DND-41 (cell line): Measurements from ENCODE around the gene CIP2A.

ENCODE experiments used
- ATAC-seq: fragments of 200-7000 bp; cut with Tn5 transposase; 3 replicates; pipeline ENCODE4 v1.9.1; 2021; ENCODE audit warnings: low read depth; ENCODE audit not compliant: insufficient read depth
- DNase-seq: peaks from one replicate; pipeline ENCODE4 v3.0.0-alpha.2; 2020
- H2AFZ ChIP-seq: 2 replicates; pipeline ENCODE4 v1.6.0; 2012; ENCODE audit warnings: low read depth, low read length
- H3K27ac ChIP-seq: 2 replicates; pipeline ENCODE4 v1.5.1; 2012; ENCODE audit warnings: low read length, inconsistent platforms
- H3K27me3 ChIP-seq: fragments of 200-600 bp; sonication (generic); 2 replicates; pipeline ENCODE4 v1.6.0; 2012; ENCODE audit warnings: low read length, mild to moderate bottlenecking, inconsistent platforms; ENCODE audit not compliant: insufficient read depth, poor library complexity
- H3K36me3 ChIP-seq: 2 replicates; pipeline ENCODE4 v1.5.1; 2012; ENCODE audit warnings: low read length, inconsistent platforms; ENCODE audit not compliant: insufficient read depth
- H3K4me1 ChIP-seq: 2 replicates; pipeline ENCODE4 v1.5.1; 2012; ENCODE audit warnings: mild to moderate bottlenecking, low read length; ENCODE audit not compliant: insufficient read depth
- H3K4me2 ChIP-seq: 2 replicates; pipeline ENCODE4 v1.6.0; 2012; ENCODE audit warnings: mild to moderate bottlenecking, moderate library complexity, low read length, inconsistent platforms; ENCODE audit not compliant: insufficient read depth
- H3K4me3 ChIP-seq, 2 experiments: fragments of 200-600 bp in 1 of 2; shearing (Covaris generic) in 1 of 2; 2 replicates each; pipeline ENCODE4 v1.5.1; 2012 to 2016; ENCODE audit warnings: inconsistent platforms in 2 of 2, low read length in 2 of 2, mild to moderate bottlenecking in 2 of 2, low read depth in 1 of 2, moderate library complexity in 1 of 2
- H3K79me2 ChIP-seq: 2 replicates; pipeline ENCODE4 v1.6.0; 2012; ENCODE audit warnings: low read length, inconsistent platforms; ENCODE audit not compliant: insufficient read depth
- H3K9ac ChIP-seq: 2 replicates; pipeline ENCODE4 v1.6.0; 2012; ENCODE audit warnings: low read depth, mild to moderate bottlenecking, inconsistent platforms, low read length, moderate library complexity
- H3K9me3 ChIP-seq: 2 replicates; pipeline ENCODE4 v1.5.1; 2012; ENCODE audit warnings: low read length, moderate library complexity, mild to moderate bottlenecking, inconsistent platforms; ENCODE audit not compliant: insufficient read depth, severe bottlenecking
- H4K20me1 ChIP-seq: 2 replicates; pipeline ENCODE4 v1.6.0; 2012; ENCODE audit warnings: low read length; ENCODE audit not compliant: insufficient read depth
- CTCF ChIP-seq: IDR thresholded peaks from 2 replicates; pipeline ENCODE4 v1.5.1; 2012; ENCODE audit warnings: borderline replicate concordance, low read length, moderate library complexity, mild to moderate bottlenecking; ENCODE audit not compliant: poor library complexity, severe bottlenecking; ENCODE audit errors: extremely low read depth
- EZH2 ChIP-seq: IDR thresholded peaks from 3 replicates; pipeline ENCODE4 v1.6.1; 2012; ENCODE audit warnings: borderline replicate concordance, low read depth, mild to moderate bottlenecking, moderate library complexity, low read length, inconsistent platforms; ENCODE audit not compliant: severe bottlenecking

Gene CIP2A

DNA sequence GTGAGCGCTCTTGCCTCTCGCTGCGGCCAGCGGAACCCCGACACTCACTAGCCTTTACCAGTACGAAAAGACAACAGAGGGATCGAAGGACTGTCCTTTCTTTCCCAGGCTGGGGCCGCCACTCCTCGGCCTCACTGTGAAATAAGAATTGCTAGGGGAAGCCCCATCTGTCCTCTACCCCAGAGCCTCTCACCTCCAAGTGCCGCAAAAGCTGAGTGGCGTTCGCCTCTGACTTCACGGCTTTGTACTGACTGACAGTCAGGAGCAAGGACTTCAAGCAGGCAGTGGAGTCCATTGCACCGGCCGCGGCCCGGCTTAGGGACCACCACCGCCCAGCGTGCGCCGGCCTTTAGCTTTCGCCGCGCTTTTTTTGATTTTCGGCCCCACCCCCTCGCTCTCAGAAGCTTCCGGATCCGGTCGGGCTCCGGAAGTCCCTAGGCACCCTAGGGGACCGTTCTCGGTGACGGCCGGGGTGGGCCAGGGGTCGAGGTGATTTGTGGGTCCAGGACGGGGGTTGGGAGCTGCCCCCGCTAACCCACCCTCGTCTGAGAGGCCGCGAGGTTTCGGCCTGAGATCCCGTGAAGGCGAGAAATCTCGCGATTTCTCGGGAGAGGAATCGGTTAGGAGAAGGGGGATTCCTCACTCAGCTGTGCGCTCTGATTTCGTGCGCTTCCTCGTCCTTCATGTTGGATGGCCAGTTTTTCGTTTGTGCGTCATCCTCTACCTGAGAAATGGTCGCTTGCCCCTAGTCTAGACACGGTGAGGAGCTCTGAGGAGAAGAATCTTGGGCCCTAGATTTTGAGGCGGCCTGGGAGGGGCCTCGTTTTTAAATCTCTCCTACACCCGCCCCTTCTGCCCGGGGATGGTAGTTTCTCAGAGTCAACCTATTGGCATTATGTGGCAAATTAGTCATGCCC, at the start of gene CIP2A, which contains the start of gene DZIP3:
CIP2A (minus strand) TSS at position 358 of the 917 bp plus-strand sequence; CDS start at position 295, 63 bp downstream.
DZIP3 (plus strand) TSS at position 642 of the 917 bp plus-strand sequence. CDS start 15,685 bp downstream, outside the sequence.
- H3K4me1 ChIP-seq, result peaks cover 46% of the 10 kb centered on the region
- TF ChIP-seq EZH2, result no peak
- no peak for TF ChIP-seq CTCF
- H3K9me3 ChIP-seq, result no peaks in the 10 kb centered on the region
- DNase-seq, result peak; percentile 95
- peak within 1 kb of the TSS; percentile 97 for H2AFZ ChIP-seq
- H3K27ac ChIP-seq, result peak within 1 kb of the TSS; percentile 83
- peak within 1 kb of the TSS; percentile 88 for H3K4me2 ChIP-seq
- ATAC-seq, result peak; percentile 96
- H3K79me2 ChIP-seq, result peaks cover 73% of the 10 kb centered on the region
- H3K9ac ChIP-seq, result peak within 1 kb of the TSS; percentile 89
- peaks cover 13% of the 10 kb centered on the region; the same call in 1 of the 2 replicates for H4K20me1 ChIP-seq
- H3K27me3 ChIP-seq, result no peaks in the 10 kb centered on the region
- H3K36me3 ChIP-seq, result peaks cover 18% of the 10 kb centered on the region
- H3K4me3 ChIP-seq, result peak within 1 kb of the TSS; percentile 73 to 95

DNA sequence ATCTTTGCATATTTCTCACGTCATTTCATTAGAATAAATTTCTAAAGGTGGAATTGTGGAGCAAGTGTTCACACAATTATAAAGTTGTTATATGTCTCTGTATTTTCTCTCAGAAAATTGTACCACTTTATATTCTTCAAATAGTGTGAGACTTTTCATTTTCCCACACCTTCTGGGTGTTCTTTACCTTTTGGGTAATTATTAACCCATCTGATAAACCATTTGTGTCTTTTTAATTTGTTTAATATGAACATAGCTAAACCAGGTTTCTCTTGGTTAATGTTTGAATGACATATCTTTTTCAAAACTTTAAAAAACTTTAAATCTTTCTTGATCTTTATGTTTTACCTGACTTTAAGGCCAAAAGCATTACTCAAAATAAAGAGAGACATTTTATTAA, 40.7 kb upstream of the CIP2A start:
- no peak overlapping the region for H3K4me3 ChIP-seq
- H4K20me1 ChIP-seq, result no peaks in the 10 kb centered on the region
- H3K27me3 ChIP-seq, result no peaks in the 10 kb centered on the region
- ATAC-seq, result no peak
- H2AFZ ChIP-seq, result no peak overlapping the region
- no peaks in the 10 kb centered on the region for H3K79me2 ChIP-seq
- no peak overlapping the region for H3K4me2 ChIP-seq
- H3K27ac ChIP-seq, result no peak overlapping the region
- H3K4me1 ChIP-seq, result no peaks in the 10 kb centered on the region
- no peaks in the 10 kb centered on the region for H3K9me3 ChIP-seq
- 0 out of 2 replicates have a peak, but pooled peaks cover 4% of the 10 kb centered on the region for H3K36me3 ChIP-seq
- no peak for DNase-seq
- no peak overlapping the region for H3K9ac ChIP-seq
- TF ChIP-seq EZH2 (no peak), CTCF (no peak)

GRCh38 chr3:108623504-108623903, 34.3 kb upstream of the CIP2A start:
- no peaks in the 10 kb centered on the region for H4K20me1 ChIP-seq
- H3K27ac ChIP-seq, result no peak overlapping the region
- no peaks in the 10 kb centered on the region for H3K9me3 ChIP-seq
- H3K4me2 ChIP-seq, result no peak overlapping the region
- H3K9ac ChIP-seq, result no peak overlapping the region
- no peaks in the 10 kb centered on the region for H3K4me1 ChIP-seq
- no peaks in the 10 kb centered on the region for H3K79me2 ChIP-seq
- TF ChIP-seq CTCF (no peak), EZH2 (no peak)
- no peak overlapping the region for H3K4me3 ChIP-seq
- no peak overlapping the region for H2AFZ ChIP-seq
- H3K27me3 ChIP-seq, result no peaks in the 10 kb centered on the region
- DNase-seq, result no peak
- ATAC-seq, result no peak
- no peaks in the 10 kb centered on the region for H3K36me3 ChIP-seq
